Mucosa of rectum (tissue), 2 donors: ENCODE measurements around the gene EIPR1.
"Not testable (repeated sequence)": the region's sequence is repeated elsewhere in the genome, so short reads cannot be mapped to it uniquely, and the experiment has no call there.

Experiments
- H3K27ac ChIP-seq, 2 donors: one replicate each; pipeline ENCODE4 v1.7.0; 2013; ENCODE audit warnings: inconsistent platforms in 2 of 2, low read depth in 2 of 2, low read length in 2 of 2
- H3K27me3 ChIP-seq, 2 donors: one replicate each; pipeline ENCODE4 v1.7.0; 2013; ENCODE audit warnings: low read length in 2 of 2; ENCODE audit not compliant: control insufficient read depth in 2 of 2, insufficient read depth in 2 of 2
- H3K36me3 ChIP-seq, 2 donors: one replicate each; pipeline ENCODE4 v1.7.0; 2013; ENCODE audit warnings: low read length in 2 of 2; ENCODE audit not compliant: control insufficient read depth in 2 of 2, insufficient read depth in 2 of 2
- H3K4me1 ChIP-seq, 2 donors: one replicate each; pipeline ENCODE4 v1.7.0; 2013; ENCODE audit warnings: low read length in 2 of 2, mild to moderate bottlenecking in 1 of 2; ENCODE audit not compliant: control insufficient read depth in 2 of 2, insufficient read depth in 2 of 2
- H3K4me3 ChIP-seq, 2 donors: one replicate each; pipeline ENCODE4 v1.7.0; 2013; ENCODE audit warnings: low read length in 2 of 2
- H3K9ac ChIP-seq, 2 donors: one replicate each; pipeline ENCODE4 v1.7.0; 2013; ENCODE audit warnings: low read length in 2 of 2, low read depth in 1 of 2, mild to moderate bottlenecking in 1 of 2
- H3K9me3 ChIP-seq, 2 donors: one replicate each; pipeline ENCODE4 v1.7.0; 2013; ENCODE audit warnings: low read length in 2 of 2; ENCODE audit not compliant: control insufficient read depth in 2 of 2
- donor health status: healthy.
- donor health status: Normal muscosa, but diverticular disease.

EIPR1 gene

DNA sequence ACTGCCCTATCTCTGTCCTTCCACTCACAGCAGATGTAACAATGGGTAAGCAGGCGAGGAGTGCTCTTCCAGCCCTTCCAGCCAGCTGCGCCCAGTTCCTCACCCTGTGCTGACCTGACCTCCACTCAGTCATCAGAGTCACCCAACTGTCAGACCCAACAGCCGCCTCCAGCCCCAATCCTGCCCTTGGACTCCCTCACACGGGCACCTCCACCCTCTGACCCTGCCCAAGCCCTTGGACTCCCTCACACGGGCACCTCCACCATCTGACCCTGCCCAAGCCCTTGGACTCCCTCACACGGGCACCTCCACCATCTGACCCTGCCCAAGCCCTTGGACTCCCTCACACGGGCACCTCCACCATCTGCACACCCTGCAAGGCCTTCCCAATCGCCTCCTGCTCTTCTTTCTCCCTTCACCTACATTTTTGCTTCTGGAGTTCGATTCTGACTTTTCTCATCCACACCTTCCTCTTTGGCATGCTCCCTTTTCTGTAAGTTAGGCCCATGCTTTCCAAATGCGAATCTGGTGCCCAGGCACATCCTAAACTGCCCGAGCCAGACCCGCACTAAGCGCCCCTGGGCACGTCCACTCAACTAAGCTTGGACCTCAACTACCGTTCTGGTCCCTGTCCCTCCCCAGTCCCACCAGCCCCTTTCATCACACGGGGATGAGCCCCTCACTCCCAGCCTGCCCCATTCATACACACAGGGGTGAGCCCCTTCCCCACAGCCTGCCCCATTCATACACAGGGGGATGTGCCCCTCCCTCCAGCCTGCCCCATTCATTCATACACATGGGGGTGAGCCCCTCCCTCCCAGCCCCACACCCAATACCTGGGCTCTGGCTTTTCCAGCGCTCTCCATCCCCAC is 15.9 kb downstream of the EIPR1 start:
- H3K27me3 ChIP-seq, result no peaks in the 10 kb centered on the region
- no peaks in the 10 kb centered on the region for H3K9me3 ChIP-seq
- no peak overlapping the region for H3K27ac ChIP-seq
- no peaks in the 10 kb centered on the region for H3K4me1 ChIP-seq
- no peak overlapping the region for H3K9ac ChIP-seq
- H3K36me3 ChIP-seq, result no peaks in the 10 kb centered on the region
- no peak overlapping the region for H3K4me3 ChIP-seq

DNA sequence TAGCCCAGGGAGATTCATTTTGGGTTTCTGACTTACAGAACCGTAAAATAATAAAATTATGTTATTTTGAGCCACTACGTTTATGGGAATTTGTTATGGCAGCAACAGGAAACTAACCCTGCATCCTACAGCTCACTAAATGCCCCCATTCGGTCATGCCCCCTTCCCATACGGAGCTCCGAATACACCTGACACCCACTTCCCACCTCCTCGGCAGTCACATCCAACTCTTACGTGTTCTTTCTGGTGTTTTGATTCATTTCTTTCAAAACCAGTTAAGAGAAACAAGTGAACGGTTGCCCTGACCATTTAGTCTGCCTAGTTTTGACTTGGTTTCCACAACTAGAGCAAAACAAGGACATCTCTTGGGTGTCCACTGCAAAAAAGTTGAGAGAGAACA is 19.7 kb downstream of the EIPR1 start:
- Histone ChIP-seq H3K27ac (no peak overlapping the region), H3K9me3 (no peaks in the 10 kb centered on the region), H3K4me3 (no peak overlapping the region), H3K36me3 (peaks cover 10 to 11% of the 10 kb centered on the region in 2 donors), H3K9ac (no peak overlapping the region), H3K4me1 (no peaks in the 10 kb centered on the region), H3K27me3 (no peaks in the 10 kb centered on the region)

DNA sequence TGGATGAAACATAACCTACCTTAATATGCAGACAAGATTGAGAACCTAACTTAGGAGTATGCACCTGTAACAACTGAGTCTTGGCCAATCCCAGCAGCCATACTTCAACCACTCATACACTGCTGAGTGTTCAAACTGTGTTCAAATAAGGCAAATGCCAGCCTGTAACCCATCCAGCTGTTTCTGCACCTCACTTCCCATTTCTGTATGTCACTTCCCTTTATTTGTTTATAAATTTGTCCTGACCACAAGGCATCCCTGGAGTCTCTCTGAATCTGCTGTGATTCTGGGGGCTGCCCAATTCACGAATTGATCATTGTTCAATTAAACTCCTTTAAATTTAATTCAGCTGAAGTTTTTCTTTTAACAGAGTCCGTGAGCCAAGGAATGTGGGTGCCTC is 20.2 kb downstream of the EIPR1 start:
- not testable (repeated sequence) for H3K9me3 ChIP-seq, H3K9ac ChIP-seq, H3K4me3 ChIP-seq, H3K4me1 ChIP-seq, H3K27me3 ChIP-seq, H3K27ac ChIP-seq
- H3K36me3 ChIP-seq, result peaks cover 11 to 13% of the 10 kb centered on the region in 2 donors

DNA sequence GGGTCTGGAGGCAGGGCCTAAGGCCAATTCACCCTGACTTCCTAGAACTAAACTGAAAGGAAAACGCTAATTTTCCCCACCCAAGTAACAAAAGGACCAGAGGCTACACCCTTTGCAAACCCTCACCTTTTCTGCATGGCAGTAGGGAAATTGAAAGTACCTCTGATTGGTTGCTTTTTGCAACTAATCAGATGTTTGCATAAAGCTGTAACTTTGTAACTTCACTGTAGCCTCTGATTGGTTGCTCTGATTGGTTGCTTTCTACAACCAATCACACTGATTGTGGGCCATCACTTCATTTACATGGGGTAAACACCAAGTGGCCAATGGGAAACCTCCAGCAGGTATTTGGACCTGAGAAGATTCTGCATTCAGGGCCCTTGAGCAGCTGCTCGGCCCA is 20.8 kb downstream of the EIPR1 start:
- Histone ChIP-seq H3K4me1 (no peaks in the 10 kb centered on the region), H3K4me3 (no peak overlapping the region), H3K27me3 (no peaks in the 10 kb centered on the region), H3K36me3 (peaks cover 11 to 16% of the 10 kb centered on the region in 2 donors), H3K9ac (no peak overlapping the region), H3K9me3 (no peaks in the 10 kb centered on the region), H3K27ac (no peak overlapping the region)

DNA sequence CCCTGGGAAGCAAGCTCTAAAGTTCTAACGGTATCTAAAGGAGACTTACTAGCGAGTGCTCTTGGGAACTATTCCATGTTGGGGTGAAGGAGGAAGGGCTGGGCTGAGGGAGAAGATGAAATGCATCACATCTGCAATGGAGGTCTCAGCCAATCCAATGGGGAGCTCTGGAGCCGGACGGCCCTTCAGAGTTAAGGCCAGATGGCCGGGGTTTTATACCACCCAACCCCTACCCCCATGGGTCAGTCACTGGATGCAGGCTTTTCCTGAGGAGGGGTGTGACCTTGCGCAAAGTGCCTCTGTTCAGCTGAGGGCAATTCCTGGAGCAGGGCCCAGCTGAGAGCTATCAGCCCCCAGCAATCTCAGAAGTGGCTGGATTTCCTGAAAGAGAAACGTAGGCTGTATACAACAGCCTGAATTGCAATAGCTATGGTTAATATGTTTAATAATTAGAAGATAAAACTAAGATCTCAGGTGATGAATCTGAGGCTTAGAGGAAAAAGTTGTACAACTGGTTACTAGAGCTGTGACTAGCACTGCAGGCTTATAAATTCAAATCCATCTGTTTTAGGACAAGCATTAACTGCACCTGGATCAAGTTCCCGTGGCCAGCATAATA is 21.6 kb downstream of the EIPR1 start:
- Histone ChIP-seq H3K27me3 (no peaks in the 10 kb centered on the region), H3K4me1 (no peaks in the 10 kb centered on the region), H3K9me3 (no peaks in the 10 kb centered on the region), H3K9ac (no peak overlapping the region), H3K36me3 (peaks cover 11 to 20% of the 10 kb centered on the region in 2 donors), H3K4me3 (no peak overlapping the region), H3K27ac (no peak overlapping the region)

DNA sequence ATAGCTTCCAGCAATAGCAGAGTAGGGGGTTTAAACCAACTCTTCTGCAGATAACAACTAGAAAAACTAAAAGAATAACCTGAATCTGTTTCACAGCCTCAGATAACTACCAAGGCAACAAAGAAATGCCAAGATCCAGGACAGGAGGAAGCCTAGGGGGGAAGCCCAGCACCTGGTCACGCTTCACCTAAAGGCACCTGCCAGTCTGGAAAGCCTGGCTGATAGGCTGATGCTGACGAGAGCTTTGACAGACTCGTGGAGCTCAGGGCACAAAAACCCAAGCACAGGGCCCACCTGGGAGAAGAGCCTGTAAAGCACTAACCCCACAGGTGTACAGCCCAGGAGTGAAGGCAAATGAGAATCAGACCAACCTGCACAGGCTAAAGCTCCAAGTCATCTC is 22.6 kb downstream of the EIPR1 start:
- Histone ChIP-seq H3K4me3 (no peak overlapping the region), H3K4me1 (no peaks in the 10 kb centered on the region), H3K9me3 (no peaks in the 10 kb centered on the region), H3K27ac (no peak overlapping the region), H3K27me3 (no peaks in the 10 kb centered on the region), H3K9ac (no peak overlapping the region), H3K36me3 (peaks cover 11 to 20% of the 10 kb centered on the region in 2 donors)

DNA sequence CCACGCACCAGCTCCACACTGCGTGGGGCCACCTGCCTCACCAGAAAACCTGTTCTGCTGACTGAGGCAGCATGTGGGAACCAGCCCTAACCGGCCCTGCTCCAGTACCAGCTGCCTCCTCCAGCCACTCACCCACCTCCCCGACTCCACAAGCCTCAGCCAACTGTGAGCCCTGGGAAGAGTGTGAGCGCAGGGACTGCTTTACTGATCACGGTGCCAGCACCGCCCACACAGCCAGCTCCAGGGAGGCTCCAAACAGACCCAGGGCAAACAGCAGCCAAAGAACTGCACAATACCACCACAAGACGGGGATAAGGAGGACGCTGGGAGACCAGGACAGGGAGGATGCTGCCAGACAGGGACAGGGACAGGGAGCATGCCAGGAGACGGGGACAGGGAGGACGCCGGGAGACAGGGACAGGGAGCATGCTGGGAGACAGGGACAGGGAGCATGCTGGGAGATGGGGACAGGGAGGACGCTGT is 28.4 kb downstream of the EIPR1 start:
- H3K4me3 ChIP-seq, result no peak overlapping the region
- no peak overlapping the region for H3K9ac ChIP-seq
- no peak overlapping the region for H3K27ac ChIP-seq
- H3K27me3 ChIP-seq, result no peaks in the 10 kb centered on the region
- H3K36me3 ChIP-seq, result peaks cover 11 to 25% of the 10 kb centered on the region in 2 donors
- no peaks in the 10 kb centered on the region for H3K4me1 ChIP-seq
- H3K9me3 ChIP-seq, result no peaks in the 10 kb centered on the region

DNA sequence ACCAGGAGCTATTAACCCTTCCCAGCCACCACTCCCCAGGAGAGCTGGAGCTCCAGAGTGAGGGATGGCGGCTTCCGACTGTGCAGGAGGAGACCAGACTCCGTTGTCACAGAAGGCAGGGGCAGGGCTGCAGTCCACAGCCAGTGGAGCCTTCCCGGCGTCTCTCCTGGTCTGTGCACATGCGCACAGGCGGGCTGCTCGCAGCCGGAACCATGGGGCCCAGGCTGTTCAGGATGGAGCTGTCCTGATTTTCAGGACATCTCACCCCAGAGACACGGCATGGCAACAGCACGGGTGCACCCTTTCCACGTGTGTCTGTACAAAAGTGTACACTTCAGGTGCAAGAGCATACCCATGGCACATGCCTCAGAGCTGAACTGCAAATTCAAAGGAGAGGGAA is 28.9 kb downstream of the EIPR1 start:
- no peaks in the 10 kb centered on the region for H3K9me3 ChIP-seq
- H3K36me3 ChIP-seq, result peaks cover 7 to 21% of the 10 kb centered on the region in 2 donors
- H3K27me3 ChIP-seq, result no peaks in the 10 kb centered on the region
- H3K27ac ChIP-seq, result no peak overlapping the region
- H3K4me1 ChIP-seq, result no peaks in the 10 kb centered on the region
- no peak overlapping the region for H3K4me3 ChIP-seq
- H3K9ac ChIP-seq, result no peak overlapping the region

DNA sequence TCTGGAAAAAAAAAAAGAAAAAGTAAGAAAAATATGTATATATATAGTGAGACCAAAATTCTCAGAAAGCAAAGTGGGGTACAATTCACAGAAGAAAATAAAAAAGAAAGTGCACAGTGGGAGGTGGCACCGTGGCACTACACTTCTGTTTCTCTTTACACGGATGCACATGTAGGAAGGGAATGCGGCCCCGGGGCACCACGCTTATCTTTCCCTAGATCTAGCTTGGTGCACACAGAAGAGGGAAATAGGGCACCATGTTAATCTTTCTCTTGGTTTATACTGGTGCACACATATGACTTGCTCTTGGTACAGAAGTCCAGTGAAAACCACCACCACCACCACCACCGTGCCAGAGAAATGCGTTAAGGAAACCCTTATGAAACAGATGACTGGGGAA is 32.0 kb downstream of the EIPR1 start:
- H3K9ac ChIP-seq, result no peak overlapping the region
- H3K36me3 ChIP-seq, result peaks cover 0 to 5% of the 10 kb centered on the region in 2 donors
- H3K4me1 ChIP-seq, result no peaks in the 10 kb centered on the region
- H3K9me3 ChIP-seq, result no peaks in the 10 kb centered on the region
- no peaks in the 10 kb centered on the region for H3K27me3 ChIP-seq
- H3K4me3 ChIP-seq, result no peak overlapping the region
- H3K27ac ChIP-seq, result no peak overlapping the region

DNA sequence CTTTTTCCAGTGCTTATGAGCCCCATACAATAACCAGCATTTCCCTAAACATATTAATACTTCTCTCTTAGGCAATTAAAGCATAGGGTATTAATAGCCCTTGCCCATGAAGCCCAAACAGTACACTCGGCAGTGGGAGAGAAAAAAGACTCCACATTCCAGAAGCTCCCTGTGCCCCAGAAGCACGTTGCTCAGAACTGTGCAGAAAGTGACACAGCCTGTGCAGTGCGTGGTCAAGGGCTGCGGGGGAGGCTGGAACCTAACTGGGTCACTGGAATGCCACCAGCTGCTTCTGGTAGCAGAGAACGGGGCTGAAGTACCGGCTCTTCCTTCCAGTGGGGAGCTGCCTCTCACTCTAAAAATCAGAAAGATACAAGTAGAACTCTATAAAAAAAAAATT is 32.7 kb downstream of the EIPR1 start:
- Histone ChIP-seq H3K9ac (no peak overlapping the region), H3K9me3 (no peaks in the 10 kb centered on the region), H3K36me3 (peaks cover 0 to 5% of the 10 kb centered on the region in 2 donors), H3K27ac (no peak overlapping the region), H3K4me3 (no peak overlapping the region), H3K4me1 (no peaks in the 10 kb centered on the region), H3K27me3 (no peaks in the 10 kb centered on the region)
